Measurements from ENCODE around the gene CTIF.

DNA sequence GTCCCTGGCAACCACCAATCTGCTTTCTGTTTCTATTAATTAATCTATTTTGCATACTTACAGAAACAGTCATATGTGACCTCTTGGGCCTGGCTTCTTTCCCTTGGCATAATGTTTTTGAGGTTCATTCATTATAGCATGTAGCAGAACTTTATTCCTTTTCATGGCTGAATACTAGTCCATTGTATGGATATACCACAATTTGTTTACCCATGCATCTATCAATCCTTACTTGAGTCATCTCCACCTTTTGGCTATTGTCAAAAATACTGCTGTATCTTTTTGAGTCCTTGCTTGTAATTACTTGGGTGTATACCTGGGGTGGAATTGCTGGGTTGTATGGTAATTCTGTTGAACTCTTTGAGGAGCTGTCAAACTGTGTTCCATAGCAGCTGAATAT lies 126.8 kb downstream of the CTIF start:
- no peak for TF ChIP-seq POLR2A (IDR thresholded peaks at IDR 0.05)
- TF ChIP-seq, protein P1, sequence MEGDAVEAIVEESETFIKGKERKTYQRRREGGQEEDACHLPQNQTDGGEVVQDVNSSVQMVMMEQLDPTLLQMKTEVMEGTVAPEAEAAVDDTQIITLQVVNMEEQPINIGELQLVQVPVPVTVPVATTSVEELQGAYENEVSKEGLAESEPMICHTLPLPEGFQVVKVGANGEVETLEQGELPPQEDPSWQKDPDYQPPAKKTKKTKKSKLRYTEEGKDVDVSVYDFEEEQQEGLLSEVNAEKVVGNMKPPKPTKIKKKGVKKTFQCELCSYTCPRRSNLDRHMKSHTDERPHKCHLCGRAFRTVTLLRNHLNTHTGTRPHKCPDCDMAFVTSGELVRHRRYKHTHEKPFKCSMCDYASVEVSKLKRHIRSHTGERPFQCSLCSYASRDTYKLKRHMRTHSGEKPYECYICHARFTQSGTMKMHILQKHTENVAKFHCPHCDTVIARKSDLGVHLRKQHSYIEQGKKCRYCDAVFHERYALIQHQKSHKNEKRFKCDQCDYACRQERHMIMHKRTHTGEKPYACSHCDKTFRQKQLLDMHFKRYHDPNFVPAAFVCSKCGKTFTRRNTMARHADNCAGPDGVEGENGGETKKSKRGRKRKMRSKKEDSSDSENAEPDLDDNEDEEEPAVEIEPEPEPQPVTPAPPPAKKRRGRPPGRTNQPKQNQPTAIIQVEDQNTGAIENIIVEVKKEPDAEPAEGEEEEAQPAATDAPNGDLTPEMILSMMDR (IDR thresholded peaks at IDR 0.05): no peak
